SHP77 (cell line): ENCODE data around the gene HMGXB4.

ENCODE experiments used
- DNase-seq, 2 experiments: peaks; one replicate each; lab custom pipeline; 2025; lab: John Stamatoyannopoulos, UW

The HMGXB4 gene

DNA sequence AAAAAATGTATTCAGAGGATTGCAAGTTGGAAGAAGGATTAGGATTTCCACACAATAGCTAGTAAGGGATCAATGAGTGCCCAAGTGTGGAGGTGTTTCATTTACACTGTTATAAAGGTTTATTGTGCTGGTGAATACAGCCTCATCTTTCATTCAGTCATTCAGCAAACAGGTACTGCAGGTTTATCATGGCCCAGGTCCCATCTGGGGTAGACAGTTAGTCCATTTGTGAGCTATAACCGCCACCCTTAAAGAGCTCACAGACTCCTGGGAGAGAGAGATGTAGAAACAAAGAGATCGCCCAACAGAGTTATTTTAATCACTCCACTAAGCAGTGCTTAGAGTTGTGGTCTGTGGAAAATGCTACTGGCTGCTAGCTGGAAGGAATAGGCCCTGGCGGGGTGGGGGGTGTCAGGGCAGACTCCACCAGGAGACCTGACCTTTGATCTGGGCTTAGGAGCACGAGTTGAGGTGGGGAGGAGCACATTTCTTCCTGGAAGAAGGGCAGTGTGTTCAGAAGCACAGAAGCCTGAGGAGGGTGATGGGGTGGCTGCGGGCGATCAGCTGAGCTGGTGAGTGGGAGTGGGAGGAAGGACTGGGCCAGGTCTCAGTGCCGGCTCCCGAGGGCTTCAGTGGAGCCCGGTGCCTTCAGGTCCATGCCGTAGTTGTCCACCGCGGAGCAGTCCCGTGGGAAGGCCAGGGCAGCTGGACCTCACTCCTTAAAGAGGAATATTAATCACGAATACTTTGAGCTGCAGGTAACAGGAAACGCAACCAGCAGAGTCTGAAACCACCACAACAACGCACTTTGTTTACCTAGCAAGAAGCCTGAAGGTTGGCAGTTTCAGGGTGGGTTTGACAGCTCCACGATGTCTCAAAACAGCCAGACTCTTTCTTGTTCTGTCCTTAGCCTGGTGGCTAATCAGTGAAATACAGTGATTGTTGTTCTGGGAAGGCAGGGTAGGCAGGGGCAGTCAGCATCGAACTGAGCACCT is 53.6 kb downstream of the HMGXB4 start:
- DNase-seq: no peak

DNA sequence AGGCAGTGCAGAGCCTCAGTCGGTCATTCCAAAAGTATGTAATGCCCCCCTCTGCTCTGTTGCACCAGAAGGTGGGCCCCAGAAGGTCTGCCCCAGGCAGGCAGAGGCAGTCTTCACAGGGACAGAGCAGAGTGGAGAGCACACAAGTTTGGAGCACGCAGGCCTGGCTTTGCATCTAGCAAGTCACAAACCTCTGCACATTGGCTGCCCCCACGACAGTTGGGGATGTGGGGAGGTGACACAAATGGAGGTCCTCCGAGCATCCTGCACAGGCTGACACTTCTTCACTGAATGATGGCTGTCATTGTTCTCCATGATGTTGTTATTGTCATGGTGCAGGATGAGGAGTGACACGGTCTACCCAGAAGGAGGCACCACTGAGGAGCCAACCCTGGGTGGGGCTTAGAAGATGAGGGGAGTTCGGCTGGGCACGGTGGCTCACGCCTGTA is 54.3 kb downstream of the HMGXB4 start:
- no peak for DNase-seq

DNA sequence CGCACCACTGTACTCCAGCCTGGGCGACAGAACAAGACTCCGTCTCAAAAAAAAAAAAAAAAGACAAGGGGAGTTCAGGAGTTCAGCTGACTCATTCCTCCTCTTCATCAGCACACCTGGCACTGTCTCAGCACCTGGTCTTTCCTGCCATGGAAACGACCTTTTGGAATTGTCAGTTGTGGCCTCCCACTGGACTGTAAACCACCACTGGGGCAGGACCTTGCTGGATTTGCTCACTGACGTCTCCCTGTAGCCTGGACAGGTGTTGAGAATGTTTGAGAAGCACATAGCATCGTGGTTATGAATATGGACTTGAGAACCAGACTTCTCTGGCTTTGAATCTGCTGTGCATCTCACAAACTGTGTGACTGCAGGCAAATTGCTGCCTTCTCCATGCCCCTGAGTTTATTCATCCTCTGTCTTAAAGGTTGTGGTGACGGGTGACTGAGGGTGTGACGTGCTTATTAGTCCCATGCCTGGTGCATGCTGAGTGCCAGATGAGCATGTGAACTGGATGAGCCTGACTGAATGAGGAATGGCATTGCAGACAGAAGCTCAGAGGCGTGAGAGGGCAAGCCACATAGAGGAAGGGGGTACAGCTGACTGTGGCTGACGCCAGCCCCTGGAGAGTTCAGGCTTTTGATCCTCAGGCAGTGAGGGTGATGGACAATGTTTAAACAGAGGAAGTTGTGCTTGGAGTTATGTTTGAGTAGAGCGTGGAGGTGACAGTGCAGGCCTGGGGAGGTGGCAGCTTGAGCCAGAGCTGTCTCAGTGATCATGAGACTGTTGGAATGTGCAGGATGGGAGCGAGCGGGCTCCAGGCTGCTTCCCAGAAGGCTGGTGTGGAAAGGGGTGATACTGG is 55.1 kb downstream of the HMGXB4 start:
- DNase-seq: peak; percentile 62 to 80

DNA sequence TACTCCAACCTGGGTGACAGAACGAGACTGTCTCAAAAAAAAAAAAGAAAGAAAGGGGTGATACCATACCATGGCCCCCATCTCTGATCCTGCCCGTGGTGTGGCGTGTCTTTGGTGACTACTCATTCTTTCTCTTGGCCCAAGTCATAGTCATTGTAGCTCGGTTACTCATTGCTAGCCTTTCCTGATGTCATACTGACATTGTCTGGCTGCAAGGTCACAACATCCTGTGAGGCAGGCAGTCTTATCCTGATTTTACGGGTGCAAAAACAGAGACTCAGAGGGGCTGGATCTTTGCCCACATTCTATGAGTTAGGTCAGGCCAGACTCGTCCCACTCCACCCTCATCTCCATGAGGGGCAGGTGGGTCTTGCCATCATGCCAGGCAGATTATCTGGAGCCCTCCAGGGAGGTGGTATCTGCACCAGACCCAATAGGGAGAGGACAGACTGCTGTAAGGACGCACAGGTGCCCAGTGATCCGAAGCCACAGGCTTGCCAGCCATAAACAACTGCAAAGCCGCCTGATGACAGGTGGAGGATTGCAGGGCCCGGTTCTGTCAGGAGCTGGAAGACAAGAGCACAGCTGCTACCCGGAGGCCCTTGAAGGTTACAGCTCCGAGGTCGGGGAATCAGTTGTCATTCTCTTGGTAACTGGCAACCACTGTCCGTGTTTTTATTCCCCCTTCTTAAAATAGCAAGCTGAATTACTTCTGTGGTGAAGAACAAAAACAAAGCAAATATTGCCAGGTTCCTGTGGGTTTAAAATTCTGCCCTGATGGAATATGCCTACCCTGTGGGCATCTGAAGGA is 56.2 kb downstream of the HMGXB4 start:
- DNase-seq: peak; percentile 74 to 76

DNA sequence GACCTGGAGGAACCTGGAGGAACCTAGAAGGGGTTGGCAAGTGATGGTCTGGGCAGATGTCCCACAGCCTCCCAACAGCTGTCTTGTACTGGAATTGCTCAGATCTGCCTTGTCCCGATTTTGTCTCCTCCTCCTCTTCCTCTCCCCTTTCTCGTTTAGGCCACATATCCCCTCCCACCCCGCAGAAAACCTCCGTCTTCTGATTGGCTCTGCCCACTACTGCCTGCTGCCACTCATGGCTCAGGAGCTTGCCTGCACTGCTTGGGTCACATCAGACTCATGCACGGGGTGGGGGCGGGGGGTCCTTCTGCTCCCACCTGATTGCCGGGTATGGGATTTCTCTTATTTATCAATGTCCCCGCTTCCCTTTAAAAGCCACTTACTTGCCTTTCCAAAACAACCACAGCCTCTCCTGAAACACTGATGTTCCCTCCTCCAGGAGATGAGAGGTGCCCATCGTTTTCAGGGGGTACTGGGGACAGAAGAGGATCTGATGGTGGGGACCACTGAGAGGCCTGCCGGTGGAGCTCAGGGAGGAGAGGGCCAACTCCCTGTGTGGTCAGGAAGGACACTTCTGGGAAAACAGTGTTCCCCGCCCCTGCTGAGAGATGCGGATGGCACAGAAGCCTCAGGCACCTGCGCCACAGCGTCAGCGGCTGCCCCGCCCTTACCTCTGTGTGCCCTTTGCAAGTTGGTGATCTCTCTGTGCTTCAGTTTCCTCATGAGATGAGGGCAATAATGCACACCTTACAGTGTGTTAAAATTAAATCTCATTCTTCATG is 57.1 kb downstream of the HMGXB4 start:
- peak; percentile 50 to 66 for DNase-seq

DNA sequence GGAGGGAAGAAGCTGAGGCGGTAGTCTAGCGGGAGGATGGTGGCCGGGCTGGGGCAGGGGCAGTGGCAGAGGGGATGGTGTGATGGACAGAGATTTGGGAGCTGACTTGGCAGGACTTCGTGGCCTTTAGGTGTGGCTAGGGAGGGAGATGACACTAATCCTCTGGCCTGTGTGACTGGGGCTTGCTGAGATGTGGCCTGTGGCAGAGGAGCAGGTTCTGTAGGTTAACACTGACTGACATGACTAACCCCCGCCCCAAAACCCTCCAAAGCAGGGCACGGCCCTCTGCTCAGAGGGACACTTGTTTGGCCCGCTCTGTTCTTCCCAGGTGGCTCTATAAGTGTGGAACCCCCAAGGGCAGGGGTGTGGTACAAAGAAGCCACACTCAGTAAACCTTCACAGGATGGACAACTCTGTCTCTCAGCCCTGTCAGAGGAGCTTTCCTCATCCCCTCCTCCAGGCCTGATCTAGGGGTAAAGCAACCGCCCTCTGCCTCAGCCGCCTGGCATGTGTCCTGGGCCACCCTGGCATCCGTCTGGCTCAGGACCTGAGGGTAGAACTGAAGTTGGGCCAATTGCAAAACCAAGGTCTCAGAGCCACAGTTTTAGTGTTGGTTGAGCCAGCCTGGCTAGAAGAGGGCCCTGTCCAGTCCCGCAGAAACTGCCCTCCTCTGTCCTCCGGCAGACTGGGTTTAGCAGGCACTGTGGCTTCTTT is 58.0 kb downstream of the HMGXB4 start:
- no peak for DNase-seq

DNA sequence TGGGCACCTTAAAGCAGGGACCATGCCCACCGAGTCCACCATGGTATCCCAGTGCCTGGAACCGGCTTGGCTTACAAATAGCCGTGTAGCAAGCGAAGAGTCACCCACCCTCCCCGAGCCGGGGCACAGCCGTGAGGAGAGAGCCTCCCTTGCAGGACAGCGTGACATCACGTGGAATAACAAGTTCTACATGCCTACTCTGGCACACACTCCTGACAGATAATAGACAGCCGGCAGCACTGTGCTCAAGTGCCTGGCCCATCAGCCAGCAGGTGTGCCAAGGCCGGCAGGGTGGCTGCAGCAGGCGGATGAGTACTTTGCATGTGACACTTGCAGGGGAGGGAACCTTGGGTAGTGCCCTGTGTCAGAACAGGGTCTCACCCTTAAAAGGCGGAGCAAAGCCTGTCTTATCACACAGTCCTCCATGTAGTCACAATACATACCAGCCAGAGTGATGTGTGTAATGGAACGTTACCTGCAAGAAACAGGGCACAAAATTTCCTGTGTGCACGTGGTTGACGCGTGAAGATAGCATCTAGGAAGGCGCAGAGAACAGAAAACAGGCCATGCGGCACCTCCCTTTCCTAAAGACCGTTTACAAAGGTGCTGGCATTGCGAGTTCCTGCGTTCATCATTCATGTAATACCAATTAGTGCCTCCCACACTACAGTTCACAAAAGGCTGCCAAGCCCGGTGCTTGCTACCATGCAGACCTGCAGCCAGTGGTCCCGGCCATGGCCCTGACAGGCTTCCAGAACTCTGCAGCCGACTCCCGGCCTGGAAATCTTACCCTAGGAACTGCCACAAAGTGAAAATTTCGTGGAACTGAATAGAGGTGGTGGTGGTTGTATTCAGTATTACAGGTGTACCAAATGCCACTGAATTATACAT is 58.8 kb downstream of the HMGXB4 start:
- peak; percentile 70 to 75 for DNase-seq

DNA sequence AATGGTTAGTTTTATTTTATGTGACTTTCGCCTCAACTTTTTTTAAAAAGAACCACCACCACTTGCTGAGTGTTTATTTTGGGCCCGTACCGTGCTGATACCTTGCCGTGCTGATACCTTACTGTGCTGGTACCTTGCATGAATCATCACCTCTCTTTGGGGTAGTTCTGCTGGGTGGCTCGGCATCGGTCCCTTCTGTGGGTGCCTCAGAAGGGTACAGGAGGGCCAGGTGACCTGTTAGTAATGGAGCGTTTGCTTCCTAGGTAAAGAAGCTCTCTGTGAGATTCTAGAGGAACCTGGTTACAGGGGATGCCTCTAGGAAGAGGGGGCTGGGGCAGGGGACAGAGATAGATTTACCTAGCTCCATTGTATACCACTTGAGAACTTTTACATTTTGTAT is 59.5 kb downstream of the HMGXB4 start:
- no peak for DNase-seq

DNA sequence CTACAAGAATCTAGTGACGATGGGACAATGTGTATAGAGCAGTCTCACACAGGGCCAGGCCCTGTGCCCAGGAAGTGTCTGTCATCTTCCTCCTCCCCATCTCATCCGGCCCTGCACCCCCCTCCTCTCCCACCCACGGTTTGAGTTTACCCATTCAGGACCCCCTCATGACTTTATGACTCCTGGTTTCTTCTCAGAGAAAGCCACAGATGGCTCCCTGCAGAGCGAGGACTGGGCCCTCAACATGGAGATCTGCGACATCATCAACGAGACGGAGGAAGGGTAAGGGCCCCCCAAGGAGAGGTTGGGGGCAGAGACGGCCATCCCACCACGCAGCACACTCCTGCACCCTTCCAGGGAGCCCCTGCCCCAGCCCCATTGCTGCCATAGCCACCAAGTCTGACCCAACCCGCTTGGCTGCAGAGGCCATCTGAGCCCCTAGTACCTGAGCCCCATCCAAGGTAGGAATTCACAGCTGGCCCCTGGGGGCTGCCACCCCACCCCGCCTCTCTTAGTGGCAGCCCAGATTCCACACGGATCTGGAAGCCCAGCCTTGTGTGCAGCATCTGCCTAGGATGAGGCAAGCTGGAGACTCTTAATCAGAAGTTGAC is 60.5 kb downstream of the HMGXB4 start:
- no peak for DNase-seq

DNA sequence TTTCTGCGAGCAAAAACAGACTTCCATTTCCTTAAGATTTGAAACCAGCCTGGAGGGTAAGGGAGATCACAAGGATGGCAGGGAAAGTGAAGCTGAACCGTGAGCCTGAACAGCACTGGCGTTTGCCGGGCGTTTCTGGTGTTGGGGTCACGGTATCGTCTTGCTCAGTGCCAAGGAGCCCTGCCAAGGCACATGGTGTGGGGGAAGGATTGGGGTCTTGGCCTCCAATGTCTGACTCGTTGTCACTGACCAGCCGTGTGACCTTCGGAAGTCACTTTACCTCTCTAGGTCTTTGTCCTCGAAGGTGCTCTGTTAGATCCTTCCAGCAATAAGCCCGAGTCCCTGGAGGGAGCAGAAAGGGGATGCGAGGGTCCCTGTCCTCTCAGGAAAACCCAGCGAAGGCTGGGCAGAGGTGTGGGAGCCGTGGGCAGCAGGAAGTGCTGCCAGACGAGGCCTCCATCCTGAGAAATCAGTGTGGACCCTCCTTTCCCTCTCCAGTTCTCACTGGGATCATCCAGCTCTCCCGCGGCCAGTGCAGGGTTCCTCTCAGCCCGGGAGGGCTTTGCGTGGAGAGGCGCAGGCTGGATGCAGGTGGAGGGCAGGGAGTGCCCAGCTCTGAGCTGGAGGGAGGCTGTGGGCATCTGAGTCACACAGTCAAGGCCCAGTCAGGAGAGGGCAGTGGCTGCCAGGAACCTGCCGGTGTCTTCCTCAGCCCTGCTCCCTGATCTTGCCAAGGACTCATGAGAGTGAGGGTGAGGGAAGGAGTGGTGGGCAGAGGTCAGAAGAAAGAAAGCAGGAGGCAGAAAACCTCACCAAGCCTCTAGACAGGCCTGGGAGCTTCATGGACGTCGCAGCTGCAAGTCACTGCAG is 61.3 kb downstream of the HMGXB4 start:
- DNase-seq: no peak

DNA sequence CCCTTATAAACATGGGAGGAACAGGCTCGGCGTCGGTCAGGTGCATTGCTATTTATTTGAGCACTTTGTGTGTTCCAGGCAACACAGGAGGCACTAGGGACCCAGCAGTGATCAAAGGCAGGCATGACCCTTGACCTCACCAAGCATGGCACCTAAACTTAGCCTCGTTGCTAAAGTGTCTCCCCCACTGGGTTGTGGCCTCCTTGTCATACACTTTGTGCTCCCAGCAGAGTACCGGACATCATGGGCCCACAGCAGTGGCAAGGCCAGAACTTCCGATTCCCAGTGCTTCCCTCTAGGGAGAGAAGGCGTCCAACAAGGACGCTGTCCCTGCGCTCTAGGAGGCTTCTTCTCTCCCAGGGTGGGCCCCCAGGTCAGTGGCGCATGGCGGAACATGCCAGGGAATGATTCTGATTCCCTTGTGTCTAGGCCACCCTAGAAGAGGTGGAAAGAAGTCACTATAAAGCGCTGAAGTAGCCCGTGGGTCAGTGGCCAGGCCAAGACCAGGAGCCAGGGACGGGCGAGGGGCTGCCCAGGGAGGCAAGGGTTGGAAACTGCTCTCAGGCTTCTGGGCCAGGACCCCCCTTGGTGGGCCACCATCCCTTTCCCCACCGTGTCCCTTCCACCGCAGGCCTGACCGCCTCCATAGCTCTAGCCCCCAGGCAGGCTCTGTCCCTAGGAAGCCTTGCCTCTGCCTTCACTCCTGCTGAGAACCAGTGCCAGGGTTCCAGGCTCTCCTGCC is 62.1 kb downstream of the HMGXB4 start:
- no peak for DNase-seq

DNA sequence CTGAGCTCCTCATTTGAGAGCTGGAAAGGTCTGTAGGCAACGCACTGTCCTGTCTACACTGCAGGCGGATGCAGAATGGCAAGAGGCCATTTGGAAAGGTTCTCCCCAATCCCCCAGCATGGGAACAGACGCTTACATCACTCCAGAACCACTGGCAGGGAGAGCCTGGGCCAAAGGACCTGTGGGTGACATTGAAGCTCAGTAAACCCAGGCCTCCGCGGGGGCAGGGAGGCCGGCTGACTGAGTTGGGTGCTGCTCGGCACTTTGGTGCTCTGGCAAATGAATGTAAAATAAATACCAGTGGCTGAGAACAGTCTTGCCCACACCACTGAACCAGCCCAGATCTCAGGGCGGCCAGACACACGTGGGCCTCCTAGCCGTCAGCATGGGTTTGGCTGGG is 64.8 kb downstream of the HMGXB4 start:
- DNase-seq: no peak

DNA sequence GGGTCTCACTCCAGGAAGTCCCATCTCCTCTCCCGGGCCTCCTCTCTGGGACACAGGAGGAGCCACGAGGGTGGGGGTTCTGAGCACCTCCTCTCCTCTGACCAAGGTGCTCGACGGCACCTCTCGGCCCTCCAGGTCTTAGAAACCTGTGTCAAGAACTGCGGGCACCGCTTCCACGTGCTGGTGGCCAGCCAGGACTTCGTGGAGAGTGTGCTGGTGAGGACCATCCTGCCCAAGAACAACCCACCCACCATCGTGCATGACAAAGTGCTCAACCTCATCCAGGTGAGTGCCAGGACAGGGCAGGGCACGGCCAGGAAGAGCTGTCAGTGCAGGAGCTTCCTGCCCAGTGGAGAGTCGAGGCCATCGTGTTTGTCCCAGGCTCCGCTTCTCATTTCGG is 65.6 kb downstream of the HMGXB4 start:
- no peak for DNase-seq

DNA sequence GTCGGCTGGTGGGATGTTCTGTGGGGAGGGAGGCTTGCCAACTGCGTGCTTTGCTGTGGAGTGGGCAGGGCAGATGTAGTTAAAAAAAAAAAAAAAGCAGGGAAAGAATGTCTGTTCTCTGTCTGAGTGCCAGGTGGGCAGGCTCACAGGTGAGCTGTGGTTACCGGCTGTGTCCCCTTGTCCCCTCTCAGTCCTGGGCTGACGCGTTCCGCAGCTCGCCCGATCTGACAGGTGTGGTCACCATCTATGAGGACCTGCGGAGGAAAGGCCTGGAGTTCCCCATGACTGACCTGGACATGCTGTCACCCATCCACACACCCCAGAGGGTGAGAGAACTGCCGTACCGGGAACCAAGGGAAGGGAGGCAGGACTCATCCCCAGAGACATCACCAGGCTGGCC is 66.0 kb downstream of the HMGXB4 start:
- no peak for DNase-seq

DNA sequence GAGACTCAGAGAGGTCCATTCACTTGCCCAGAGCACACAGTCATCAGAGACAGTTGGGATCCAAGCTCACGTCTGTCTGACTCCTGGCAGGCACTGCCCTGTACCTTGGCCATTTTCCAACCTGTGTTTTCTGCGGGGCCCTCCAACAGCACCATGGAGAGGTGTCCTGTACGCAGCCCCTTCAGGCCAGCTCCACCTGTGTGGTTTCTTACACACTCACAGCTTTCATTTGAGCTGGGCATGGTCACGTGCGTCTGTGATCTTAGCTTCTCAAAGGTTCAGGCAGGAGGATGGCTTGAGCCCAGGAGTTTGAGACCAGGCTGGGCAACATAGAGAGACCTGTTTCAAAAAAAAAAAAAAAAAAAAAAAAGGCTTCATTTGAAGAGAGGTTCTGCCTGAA is 66.8 kb downstream of the HMGXB4 start:
- DNase-seq: no peak

DNA sequence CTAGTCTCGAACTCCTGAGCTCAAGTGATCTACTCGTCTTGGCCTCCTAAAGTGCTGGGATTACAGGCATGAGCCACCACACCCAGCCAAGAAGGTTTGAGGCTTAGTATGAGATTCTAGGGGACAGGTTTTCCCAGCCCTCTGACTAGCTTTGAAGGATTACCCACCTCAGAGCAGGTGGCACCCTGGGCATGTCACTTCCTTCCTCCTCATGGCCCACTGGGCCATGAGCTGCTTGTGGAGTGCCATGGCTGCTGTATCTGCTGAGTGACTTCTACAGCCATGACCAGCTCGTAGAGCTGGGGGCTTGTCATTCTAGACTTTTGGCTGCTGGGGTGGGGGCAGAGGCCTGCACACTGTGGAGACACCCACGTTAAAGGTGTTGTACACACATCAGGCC is 67.5 kb downstream of the HMGXB4 start:
- DNase-seq: no peak

DNA sequence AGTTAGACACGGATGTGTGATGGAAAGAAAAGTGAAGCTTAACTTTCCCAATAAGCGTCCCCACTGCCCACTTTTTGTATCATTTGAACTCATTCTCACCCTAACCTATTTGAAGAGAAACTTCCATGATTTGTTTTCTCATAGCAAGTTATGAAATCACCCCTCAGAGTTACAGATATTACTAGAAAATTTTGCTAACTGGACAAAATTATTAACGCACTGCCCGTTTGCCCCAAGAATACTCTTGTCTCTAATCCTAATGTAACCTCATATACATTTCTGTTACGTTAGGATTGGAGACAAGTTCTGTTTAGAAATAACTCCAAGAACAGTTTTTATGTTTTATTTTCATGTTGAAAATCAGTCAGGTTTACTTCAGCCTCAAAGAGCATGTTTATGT is 67.9 kb downstream of the HMGXB4 start:
- no peak for DNase-seq
